ENCODE results near the gene PREB.

DNA sequence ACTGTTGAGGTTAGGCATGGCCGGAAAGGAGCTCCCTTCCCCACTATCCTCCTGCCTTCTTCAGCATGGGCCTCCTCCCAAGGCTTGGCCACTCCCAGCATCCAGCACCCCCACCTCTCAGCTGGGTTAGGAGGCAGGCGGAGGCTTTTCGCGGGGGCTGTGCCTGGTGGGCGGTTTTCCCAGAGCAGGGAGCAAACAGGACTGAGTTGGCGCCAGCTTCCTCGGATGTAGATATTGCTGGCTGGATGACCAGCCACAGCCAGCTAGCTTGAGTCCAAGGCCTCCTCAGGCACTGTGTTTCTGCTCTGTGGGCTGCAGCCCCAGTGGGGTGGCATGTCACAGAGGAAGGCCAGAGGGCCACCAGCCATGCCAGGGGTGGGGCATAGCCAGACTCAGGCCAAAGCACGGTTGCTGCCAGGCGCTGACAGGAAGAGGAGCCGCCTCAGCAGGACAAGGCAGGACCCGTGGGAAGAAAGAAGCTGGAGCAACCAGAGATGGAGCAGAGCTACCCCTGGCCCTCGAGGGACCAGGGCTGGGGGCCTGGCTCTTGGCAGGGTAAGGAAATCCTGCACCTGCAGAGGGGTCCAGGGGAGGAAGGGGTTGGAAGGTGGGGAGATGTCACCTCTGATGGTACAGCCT is 14.5 kb upstream of the PREB start, which contains the start of gene TCF23:
- no peak for TF ChIP-seq POLR2A (IDR thresholded peaks at IDR 0.05)
- TF ChIP-seq, protein P1, sequence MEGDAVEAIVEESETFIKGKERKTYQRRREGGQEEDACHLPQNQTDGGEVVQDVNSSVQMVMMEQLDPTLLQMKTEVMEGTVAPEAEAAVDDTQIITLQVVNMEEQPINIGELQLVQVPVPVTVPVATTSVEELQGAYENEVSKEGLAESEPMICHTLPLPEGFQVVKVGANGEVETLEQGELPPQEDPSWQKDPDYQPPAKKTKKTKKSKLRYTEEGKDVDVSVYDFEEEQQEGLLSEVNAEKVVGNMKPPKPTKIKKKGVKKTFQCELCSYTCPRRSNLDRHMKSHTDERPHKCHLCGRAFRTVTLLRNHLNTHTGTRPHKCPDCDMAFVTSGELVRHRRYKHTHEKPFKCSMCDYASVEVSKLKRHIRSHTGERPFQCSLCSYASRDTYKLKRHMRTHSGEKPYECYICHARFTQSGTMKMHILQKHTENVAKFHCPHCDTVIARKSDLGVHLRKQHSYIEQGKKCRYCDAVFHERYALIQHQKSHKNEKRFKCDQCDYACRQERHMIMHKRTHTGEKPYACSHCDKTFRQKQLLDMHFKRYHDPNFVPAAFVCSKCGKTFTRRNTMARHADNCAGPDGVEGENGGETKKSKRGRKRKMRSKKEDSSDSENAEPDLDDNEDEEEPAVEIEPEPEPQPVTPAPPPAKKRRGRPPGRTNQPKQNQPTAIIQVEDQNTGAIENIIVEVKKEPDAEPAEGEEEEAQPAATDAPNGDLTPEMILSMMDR (IDR thresholded peaks at IDR 0.05), result no peak

Measured in stomach (tissue), 4 donors.